GM21786 (cell line): Measurements from ENCODE around the gene DYSF.

Experiments used
- ATAC-seq: cut with Tn5 transposase; IDR thresholded peaks from one replicate; pipeline ENCODE4 v1.9.1; 2021; ENCODE audit not compliant: unreplicated experiment

Gene DYSF

GRCh38 chr2:71716697-71717624 is 263.6 kb downstream of the DYSF start:
- ATAC-seq = no peak

- ATAC-seq = no peak
These were observed 265.3 kb downstream of the DYSF start for GRCh38 chr2:71718686-71719085.

- ATAC-seq = no peak
These were observed 266.3 kb downstream of the DYSF start for GRCh38 chr2:71719520-71720282.

- ATAC-seq = no peak
These were observed 266.9 kb downstream of the DYSF start for GRCh38 chr2:71720283-71720560.

GRCh38 chr2:71720596-71721361 is 267.4 kb downstream of the DYSF start:
- ATAC-seq = no peak

GRCh38 chr2:71721362-71721665 is 268.0 kb downstream of the DYSF start:
- ATAC-seq = no peak

- ATAC-seq = no peak
These were observed 268.3 kb downstream of the DYSF start for GRCh38 chr2:71721669-71722068.

- ATAC-seq = no peak
These were observed 268.9 kb downstream of the DYSF start for GRCh38 chr2:71722286-71722685.

GRCh38 chr2:71724793-71725192 is 271.4 kb downstream of the DYSF start:
- no peak for ATAC-seq

- ATAC-seq = no peak
These were observed 272.5 kb downstream of the DYSF start for GRCh38 chr2:71725836-71726235.

GRCh38 chr2:71727562-71727961 is 274.2 kb downstream of the DYSF start:
- ATAC-seq = no peak

- no peak for ATAC-seq
These were observed 274.7 kb downstream of the DYSF start for GRCh38 chr2:71728036-71728435.

- no peak for ATAC-seq
These were observed 277.5 kb downstream of the DYSF start for GRCh38 chr2:71730785-71731383.

- ATAC-seq = no peak
These were observed 281.3 kb downstream of the DYSF start for GRCh38 chr2:71734620-71735019.

- ATAC-seq = no peak
These were observed 282.3 kb downstream of the DYSF start for GRCh38 chr2:71735676-71736075.
